HepG2 (cell line): ENCODE measurements around the gene MAPK1. TPM values are rescaled to one million over a fixed set of nuclear protein-coding genes. Genes with fewer than 3 reads are reported as not detected.

ENCODE experiments used
- CBX1 ChIP-seq: IDR thresholded peaks from one replicate; pipeline ENCODE4 v1.6.1; 2016; ENCODE audit warnings: antibody characterized with exemption, low read depth
- CEBPG ChIP-seq: IDR thresholded peaks from 2 replicates; pipeline ENCODE4 v1.6.1; 2016
- CREM ChIP-seq, 2 experiments: sonication (generic) in 1 of 2; formaldehyde crosslinking in 1 of 2; IDR thresholded peaks; 2 replicates each; pipeline versions ENCODE4 v1.4.0 to v1.6.1; 2016 to 2020; ENCODE audit warnings: antibody characterized with exemption in 1 of 2, mild to moderate bottlenecking in 1 of 2, missing genetic modification reagents in 1 of 2
- ERF ChIP-seq: IDR thresholded peaks from 2 replicates; pipeline ENCODE4 v1.6.1; 2018; ENCODE audit warnings: missing biosample characterization, missing genetic modification reagents
- HNF1A ChIP-seq, 2 experiments: sonication (generic) in 1 of 2; formaldehyde crosslinking in 1 of 2; IDR thresholded peaks; 2 replicates each; pipeline versions ENCODE4 v1.4.0 to v1.6.1; 2016 to 2020; ENCODE audit warnings: borderline replicate concordance in 1 of 2, low read depth in 1 of 2, mild to moderate bottlenecking in 1 of 2, missing genetic modification reagents in 1 of 2
- IRX3 ChIP-seq: sonication (generic); formaldehyde crosslinking; IDR thresholded peaks from 2 replicates; pipeline ENCODE4 v1.8.1; 2023; ENCODE audit warnings: mild to moderate bottlenecking, low read depth, missing genetic modification reagents, borderline replicate concordance
- MAX ChIP-seq: IDR thresholded peaks from 2 replicates; pipeline ENCODE4 v1.6.1; 2012; ENCODE audit warnings: inconsistent platforms
- NCOA2 ChIP-seq: sonication (generic); formaldehyde crosslinking; IDR thresholded peaks from 2 replicates; pipeline ENCODE4 v1.8.0; 2022; ENCODE audit warnings: inconsistent platforms
- PBX3 ChIP-seq: sonication (generic); formaldehyde crosslinking; IDR thresholded peaks from 2 replicates; pipeline ENCODE4 v1.8.1; 2023; ENCODE audit warnings: missing genetic modification reagents, inconsistent platforms, borderline replicate concordance
- RBAK ChIP-seq: sonication (generic); formaldehyde crosslinking; IDR thresholded peaks from 2 replicates; pipeline ENCODE4 v1.5.1; 2020; ENCODE audit warnings: mild to moderate bottlenecking, missing genetic modification reagents
- RXRA ChIP-seq: sonication (generic); formaldehyde crosslinking; IDR thresholded peaks from 2 replicates; pipeline ENCODE4 v1.5.1; 2020; ENCODE audit warnings: missing genetic modification reagents
- SMAD9 ChIP-seq: sonication (generic); formaldehyde crosslinking; IDR thresholded peaks from 2 replicates; pipeline ENCODE4 v1.5.1; 2020; ENCODE audit warnings: mild to moderate bottlenecking, missing genetic modification reagents
- ZBTB44 ChIP-seq: sonication (generic); formaldehyde crosslinking; IDR thresholded peaks from 2 replicates; pipeline ENCODE4 v1.4.0; 2020; ENCODE audit warnings: missing genetic modification reagents
- ZFP1 ChIP-seq: IDR thresholded peaks from 2 replicates; pipeline ENCODE4 v1.6.1; 2016
- ZFP37 ChIP-seq: sonication (generic); formaldehyde crosslinking; IDR thresholded peaks from 2 replicates; pipeline ENCODE4 v1.4.0; 2020; ENCODE audit warnings: missing genetic modification reagents, borderline replicate concordance
- ZKSCAN5 ChIP-seq: sonication (generic); formaldehyde crosslinking; IDR thresholded peaks from 2 replicates; pipeline ENCODE4 v1.5.1; 2020; ENCODE audit warnings: mild to moderate bottlenecking, missing genetic modification reagents
- ZMAT3 ChIP-seq: sonication (generic); formaldehyde crosslinking; conservative IDR thresholded peaks from 2 replicates; pipeline ENCODE4 v1.7.0; 2021; ENCODE audit warnings: missing genetic modification reagents
- ZNF331 ChIP-seq: sonication (generic); formaldehyde crosslinking; IDR thresholded peaks from 2 replicates; pipeline ENCODE4 v1.4.0; 2020; ENCODE audit warnings: missing genetic modification reagents
- ZNF496 ChIP-seq: sonication (generic); formaldehyde crosslinking; IDR thresholded peaks from 2 replicates; pipeline ENCODE4 v1.8.1; 2023; ENCODE audit warnings: mild to moderate bottlenecking, moderate library complexity, missing genetic modification reagents; ENCODE audit not compliant: insufficient replicate concordance
- ZNF558 ChIP-seq: sonication (generic); formaldehyde crosslinking; IDR thresholded peaks from 2 replicates; pipeline ENCODE4 v1.9.0; 2022; ENCODE audit warnings: mild to moderate bottlenecking, missing genetic modification reagents, borderline replicate concordance
- ZNF83 ChIP-seq: sonication (generic); formaldehyde crosslinking; IDR thresholded peaks from 2 replicates; pipeline ENCODE4 v1.4.0; 2020; ENCODE audit warnings: missing genetic modification reagents, mild to moderate bottlenecking, borderline replicate concordance
- polyA plus RNA-seq, 8 experiments: library from polyadenylated mRNA; depleted of rRNA in 3 of 8; stranded (reverse) in 7 of 8; unstranded in 1 of 8; fragments of >200 nt; fragmentation: Illumina TruSeq in 4 of 8; extraction: Trizol in 4 of 8; gene quantifications; 2 replicates each; pipeline versions ENCODE4 v1.2.1 to v1.2.3, GENCODE V29; 2011 to 2016; ENCODE audit warnings: low read depth in 4 of 8, missing spikeins in 1 of 8, mixed read lengths in 1 of 8; ENCODE audit not compliant: insufficient read depth in 1 of 8
- total RNA-seq, 5 experiments: library from RNA; depleted of rRNA; stranded (reverse); fragments of >200 nt; fragmentation: Illumina TruSeq; extraction: Trizol; gene quantifications; 2 replicates each; pipeline ENCODE4 v1.2.3, GENCODE V29; 2016; ENCODE audit warnings: low read depth in 1 of 5

The MAPK1 gene
- total and polyA plus RNA-seq, 2 of the 13 experiments (the other 11 are each of a cell fraction or from before 2014, with no cell fraction given), result 107 to 114 TPM

- no peak for TF ChIP-seq SMAD9 (CRISPR knock-in tag)
- no peak for TF ChIP-seq ZFP37
- no peak for TF ChIP-seq PBX3 (CRISPR knock-in tag)
- TF ChIP-seq ZNF83, result no peak
- peak; percentile 88; the same call in 1 of the 2 replicates for TF ChIP-seq ZMAT3 (CRISPR knock-in tag)
- TF ChIP-seq MAX, result peak; percentile 99
- TF ChIP-seq CBX1, result no peak
- no peak for TF ChIP-seq RBAK
- TF ChIP-seq CREM (IDR thresholded peaks at IDR 0.05), result no peak
- TF ChIP-seq CREM (CRISPR knock-in tag; IDR thresholded peaks at IDR 0.05), result no peak
- TF ChIP-seq NCOA2 (CRISPR knock-in tag), result no peak
- TF ChIP-seq ZBTB44 (CRISPR knock-in tag), result 0 out of 2 replicates have a peak, but pooled peaks have one; percentile 56
- TF ChIP-seq RXRA (CRISPR knock-in tag), result no peak
- TF ChIP-seq HNF1A (IDR thresholded peaks at IDR 0.05; ENCODE audit: low read depth), result no peak
- TF ChIP-seq HNF1A (CRISPR knock-in tag; IDR thresholded peaks at IDR 0.05; ENCODE audit: borderline replicate concordance), result no peak
- peak; percentile 61; the same call in 1 of the 2 replicates for TF ChIP-seq ERF (CRISPR knock-in tag)
- TF ChIP-seq ZFP1 (CRISPR knock-in tag), result no peak
- TF ChIP-seq ZNF558, result peak; percentile 55; the same call in 1 of the 2 replicates
- TF ChIP-seq ZNF331 (CRISPR knock-in tag), result no peak; the same call in 1 of the 2 replicates
- TF ChIP-seq ZNF496 (CRISPR knock-in tag), result no peak
- TF ChIP-seq ZKSCAN5 (CRISPR knock-in tag), result no peak
- TF ChIP-seq CEBPG (CRISPR knock-in tag), result no peak
- peak; percentile 95; the same call in 1 of the 2 replicates for TF ChIP-seq IRX3 (CRISPR knock-in tag)
Measured at GRCh38 chr22:21735200-21736083, 132.0 kb downstream of the MAPK1 start, which contains the start of gene YPEL1 (continued).
